Adrenal gland (tissue), 5 donors: Measurements from ENCODE around the gene FOXP3.

Experiments used
- POLR2A ChIP-seq, 2 donors: fragments of 450-650 bp; IDR thresholded peaks; one replicate each; pipeline ENCODE4 v1.6.1; 2017; ENCODE audit warnings: antibody characterized with exemption in 2 of 2, mild to moderate bottlenecking in 2 of 2, moderate library complexity in 1 of 2
- TF ChIP-seq, protein P1 (sequence below), 6 experiments: fragments of 450-650 bp in 4 of 6; fragments of 200-600 bp in 2 of 6; sonication (generic) in 1 of 6; IDR thresholded peaks; 1 replicate in 5 of 6; 2 replicates in 1 of 6; pipeline versions ENCODE4 v1.5.1 to v1.8.0; 2016 to 2021; ENCODE audit warnings: antibody characterized with exemption in 6 of 6, mild to moderate bottlenecking in 2 of 6, moderate library complexity in 1 of 6
- donor health status: DM: no; HTN: no; CAD: no.

DNA sequence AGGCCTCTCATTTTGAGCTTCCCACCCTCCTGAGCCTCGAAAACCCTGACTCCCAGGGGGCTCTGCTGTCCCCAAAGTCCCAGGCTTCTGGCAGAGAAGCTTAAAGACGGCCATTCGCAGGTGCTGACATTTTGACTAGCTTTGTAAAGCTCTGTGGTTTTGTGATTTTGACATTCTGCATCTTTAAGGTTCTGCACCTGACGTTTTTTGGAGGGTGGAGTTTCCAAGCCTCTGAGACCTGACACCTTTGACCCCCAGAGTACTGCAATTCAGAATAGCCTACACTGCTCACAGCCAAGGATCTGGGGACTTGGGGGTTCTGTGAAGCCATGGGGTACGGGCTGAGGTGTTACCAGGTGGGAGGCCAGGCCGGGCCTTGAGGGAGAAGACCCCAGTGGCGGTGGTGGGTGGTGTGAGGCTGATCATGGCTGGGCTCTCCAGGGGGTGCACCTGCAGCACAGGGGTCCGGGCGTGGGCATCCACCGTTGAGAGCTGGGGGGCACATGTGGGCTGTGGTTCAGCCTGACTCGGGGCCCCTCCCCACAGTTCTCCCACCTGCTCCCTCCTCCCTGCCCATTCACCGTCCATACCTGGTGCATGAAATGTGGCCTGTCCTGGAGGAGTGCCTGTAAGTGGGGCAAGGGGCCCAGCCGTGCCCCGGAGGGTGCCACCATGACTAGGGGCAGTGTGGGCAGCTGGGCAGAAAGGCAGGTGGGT, 7.3 kb downstream of the FOXP3 start:
- TF ChIP-seq POLR2A (IDR thresholded peaks at IDR 0.05): no peak
- TF ChIP-seq, protein P1, sequence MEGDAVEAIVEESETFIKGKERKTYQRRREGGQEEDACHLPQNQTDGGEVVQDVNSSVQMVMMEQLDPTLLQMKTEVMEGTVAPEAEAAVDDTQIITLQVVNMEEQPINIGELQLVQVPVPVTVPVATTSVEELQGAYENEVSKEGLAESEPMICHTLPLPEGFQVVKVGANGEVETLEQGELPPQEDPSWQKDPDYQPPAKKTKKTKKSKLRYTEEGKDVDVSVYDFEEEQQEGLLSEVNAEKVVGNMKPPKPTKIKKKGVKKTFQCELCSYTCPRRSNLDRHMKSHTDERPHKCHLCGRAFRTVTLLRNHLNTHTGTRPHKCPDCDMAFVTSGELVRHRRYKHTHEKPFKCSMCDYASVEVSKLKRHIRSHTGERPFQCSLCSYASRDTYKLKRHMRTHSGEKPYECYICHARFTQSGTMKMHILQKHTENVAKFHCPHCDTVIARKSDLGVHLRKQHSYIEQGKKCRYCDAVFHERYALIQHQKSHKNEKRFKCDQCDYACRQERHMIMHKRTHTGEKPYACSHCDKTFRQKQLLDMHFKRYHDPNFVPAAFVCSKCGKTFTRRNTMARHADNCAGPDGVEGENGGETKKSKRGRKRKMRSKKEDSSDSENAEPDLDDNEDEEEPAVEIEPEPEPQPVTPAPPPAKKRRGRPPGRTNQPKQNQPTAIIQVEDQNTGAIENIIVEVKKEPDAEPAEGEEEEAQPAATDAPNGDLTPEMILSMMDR (IDR thresholded peaks at IDR 0.05): no peak
